GM20000 (cell line): Measurements from ENCODE around the gene TSPAN12.

ENCODE experiments used
- DNase-seq: peaks from one replicate; pipeline ENCODE4 v3.0.0; 2012; ENCODE audit warnings: low spot score
- TF ChIP-seq, protein P1 (sequence below): IDR thresholded peaks from 2 replicates; pipeline ENCODE4 v1.5.1; 2012; ENCODE audit warnings: mild to moderate bottlenecking, control low read depth; ENCODE audit errors: extremely low read depth, missing control alignments

The TSPAN12 gene

DNA sequence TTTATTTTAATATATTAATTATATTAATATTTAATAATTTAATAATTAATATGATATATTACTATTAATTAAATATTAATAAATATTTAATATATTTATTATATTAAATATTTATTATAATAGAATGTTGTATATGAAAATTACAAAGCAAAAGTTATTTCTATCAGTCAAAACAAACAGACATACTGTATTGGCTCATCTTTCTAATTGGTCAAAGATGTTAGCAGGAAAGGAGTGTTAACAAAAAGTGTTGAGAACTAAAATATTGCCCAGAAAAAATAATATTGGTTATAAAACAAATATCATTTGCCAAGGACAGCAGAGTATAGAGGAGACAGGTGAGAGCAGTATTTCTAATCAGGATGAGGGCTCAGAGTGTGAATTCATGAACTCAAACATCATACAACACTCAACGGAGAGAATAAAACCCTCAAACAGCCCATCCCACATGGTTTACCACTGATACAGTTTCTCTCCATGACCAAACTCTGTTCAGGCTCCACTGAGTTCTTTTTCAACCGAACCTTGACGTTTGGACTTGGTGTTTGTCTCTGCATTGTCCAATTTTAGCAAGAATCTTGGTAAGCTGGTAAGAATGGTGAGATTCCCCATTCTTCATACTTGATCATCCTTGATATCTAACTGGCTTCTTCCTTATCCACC is 58.0 kb downstream of the TSPAN12 start:
- DNase-seq = no peak
- TF ChIP-seq, protein P1, sequence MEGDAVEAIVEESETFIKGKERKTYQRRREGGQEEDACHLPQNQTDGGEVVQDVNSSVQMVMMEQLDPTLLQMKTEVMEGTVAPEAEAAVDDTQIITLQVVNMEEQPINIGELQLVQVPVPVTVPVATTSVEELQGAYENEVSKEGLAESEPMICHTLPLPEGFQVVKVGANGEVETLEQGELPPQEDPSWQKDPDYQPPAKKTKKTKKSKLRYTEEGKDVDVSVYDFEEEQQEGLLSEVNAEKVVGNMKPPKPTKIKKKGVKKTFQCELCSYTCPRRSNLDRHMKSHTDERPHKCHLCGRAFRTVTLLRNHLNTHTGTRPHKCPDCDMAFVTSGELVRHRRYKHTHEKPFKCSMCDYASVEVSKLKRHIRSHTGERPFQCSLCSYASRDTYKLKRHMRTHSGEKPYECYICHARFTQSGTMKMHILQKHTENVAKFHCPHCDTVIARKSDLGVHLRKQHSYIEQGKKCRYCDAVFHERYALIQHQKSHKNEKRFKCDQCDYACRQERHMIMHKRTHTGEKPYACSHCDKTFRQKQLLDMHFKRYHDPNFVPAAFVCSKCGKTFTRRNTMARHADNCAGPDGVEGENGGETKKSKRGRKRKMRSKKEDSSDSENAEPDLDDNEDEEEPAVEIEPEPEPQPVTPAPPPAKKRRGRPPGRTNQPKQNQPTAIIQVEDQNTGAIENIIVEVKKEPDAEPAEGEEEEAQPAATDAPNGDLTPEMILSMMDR = no peak

DNA sequence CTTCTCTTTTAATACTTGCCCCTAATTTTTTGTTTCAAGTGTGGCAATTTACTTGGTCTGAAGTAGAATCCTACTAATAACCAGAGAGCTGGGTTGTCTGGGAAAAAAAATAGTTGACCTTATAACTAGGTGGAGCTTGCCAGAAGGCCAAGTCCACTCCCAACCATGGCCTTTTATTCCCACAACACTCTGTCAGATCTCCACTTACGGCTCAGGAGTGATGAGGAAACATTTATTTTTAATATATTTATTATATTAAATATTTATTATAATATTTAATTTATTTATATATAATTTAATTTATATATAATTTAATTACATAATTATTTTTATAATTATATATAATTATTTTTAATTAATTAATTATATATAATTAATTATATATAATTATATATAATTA is 58.8 kb downstream of the TSPAN12 start:
- DNase-seq = no peak
- TF ChIP-seq, protein P1 = no peak

DNA sequence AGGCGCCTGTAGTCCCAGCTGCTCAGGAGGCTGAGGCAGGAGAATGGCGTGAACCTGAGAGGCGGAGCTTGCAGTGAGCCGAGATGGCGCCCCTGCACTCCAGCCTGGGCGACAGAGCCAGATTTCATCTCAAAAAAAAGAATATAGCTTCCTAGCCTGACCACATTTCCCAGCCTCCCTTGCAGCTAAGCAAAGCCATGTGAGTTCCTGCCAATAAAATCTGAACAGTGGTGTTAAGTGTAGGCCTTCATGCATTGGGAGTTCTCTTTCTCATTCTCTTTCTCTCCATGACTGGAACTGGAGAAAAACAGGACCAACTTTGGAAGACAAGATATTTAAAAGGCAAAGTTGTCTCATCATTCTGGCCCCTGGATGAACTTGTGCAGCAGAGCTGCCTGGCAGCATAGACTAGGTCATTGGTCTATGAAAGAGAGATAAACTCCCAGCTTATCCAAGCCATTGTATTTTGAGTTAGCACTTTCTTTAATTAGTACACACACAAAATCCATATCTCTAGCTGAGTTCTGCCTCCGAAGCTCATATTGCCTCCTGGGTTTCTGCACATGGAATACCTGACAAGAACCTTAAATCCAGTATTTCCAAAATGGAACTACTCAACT is 60.8 kb downstream of the TSPAN12 start:
- TF ChIP-seq, protein P1 = no peak
- DNase-seq = no peak

DNA sequence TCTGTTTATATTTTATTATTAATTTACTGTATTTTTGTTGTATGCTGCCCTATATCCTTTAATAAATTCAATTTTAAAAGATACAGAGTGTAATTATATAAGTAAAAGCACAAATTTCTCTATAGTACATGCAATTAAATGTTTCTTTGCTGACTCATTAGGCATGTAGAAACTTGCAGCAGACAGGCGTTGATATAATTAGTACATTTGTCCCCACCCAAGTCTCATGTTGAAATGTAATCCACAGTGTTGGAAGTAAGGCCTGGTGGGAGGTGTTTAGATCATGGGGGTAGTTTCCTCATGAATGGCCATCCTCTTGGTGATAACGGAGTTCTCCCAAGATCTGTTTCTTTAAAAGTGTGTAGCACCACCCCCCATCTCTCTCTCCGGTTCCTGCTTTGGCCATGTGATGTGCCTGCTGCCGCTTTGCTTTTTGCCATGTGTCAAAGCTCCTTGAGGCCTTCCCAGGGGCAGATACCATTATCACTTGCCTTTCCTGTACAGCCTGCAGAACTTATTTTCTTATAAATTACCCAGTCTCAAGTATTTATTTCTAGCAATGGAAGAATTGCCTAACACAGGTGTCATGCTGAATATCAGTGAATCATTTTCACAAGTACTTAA is 63.7 kb downstream of the TSPAN12 start:
- TF ChIP-seq, protein P1 = no peak
- no peak for DNase-seq

DNA sequence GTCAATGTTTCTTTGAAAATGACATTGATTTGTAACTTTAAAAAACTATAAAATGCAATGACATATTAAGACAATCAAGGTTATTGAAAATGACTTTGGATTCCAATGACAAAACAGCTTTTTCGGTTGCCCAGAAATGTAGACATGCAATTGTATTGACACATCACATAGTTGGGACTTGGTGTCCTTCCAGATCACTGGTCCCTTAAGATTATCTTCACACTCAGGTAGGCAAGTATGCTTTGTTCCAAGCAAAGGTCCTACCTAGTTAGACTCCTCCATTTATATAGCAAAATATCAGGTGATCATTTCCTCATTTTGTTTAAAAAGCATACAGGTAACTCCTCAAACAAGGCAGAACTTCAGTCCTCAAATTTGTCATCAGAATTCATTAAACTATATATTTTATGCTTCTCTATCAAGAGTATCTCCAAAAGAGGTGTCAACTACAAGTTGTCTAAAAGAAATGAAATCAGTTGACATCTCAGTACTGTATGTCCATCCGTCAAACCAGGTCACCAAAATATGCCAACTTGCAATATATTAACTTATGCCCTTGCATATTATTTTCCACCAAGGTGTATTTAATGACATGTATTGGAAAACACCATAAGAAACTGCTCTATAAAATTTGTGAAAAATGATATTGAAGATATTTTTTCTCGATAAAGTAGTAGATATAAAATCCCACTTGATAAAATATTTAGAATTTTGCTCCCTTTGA is 64.6 kb downstream of the TSPAN12 start:
- DNase-seq = no peak
- TF ChIP-seq, protein P1 = no peak

DNA sequence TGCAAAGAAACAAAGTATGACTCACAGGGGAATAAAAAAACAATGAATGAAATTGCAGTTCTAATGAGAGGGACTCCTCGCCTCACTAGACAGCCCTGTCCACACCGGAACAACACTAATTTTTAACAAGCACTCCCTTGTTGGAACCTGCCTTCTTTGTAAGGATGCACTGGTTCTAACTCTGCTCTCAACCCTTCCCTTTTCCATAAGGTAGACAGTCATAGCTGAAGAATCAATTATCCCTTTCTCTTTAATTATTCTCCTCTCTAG is 65.1 kb downstream of the TSPAN12 start:
- no peak for DNase-seq
- TF ChIP-seq, protein P1 = no peak

DNA sequence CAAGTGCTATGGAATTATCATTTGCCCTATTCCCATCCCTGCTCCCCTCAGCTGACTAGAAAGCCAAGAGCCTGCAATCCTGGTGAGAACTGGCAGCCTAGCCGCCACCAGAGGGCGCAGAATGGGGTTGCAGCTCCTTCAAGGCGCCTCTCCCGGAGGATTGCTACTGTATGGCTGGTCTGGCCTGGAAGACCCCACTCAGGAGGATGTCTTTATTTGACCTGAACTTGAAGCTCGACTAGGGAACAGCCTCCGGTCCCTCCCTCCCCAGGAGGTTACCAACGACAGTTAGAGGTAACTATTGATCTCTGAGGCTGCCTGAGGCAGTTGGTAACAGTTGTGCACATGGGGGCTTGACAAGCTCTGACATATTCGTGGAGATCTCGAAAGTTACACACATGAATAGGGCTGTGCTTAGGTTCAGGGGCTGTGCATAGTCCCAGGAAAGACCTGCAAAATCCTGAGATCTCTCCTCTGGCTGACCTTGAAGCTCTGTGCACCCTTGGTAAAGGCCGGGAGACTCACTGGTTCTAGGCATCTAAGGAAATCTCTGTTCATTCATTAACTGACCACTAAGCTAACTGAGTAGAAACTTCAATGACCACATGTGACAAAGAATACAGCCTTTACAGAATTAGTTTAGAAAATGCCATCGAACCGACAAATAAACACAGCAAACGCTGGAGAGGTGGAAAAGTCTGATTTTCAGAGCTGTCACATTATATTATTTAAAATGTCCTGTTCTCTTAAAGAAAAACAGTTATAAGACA is 65.7 kb downstream of the TSPAN12 start:
- TF ChIP-seq, protein P1 = peak; percentile 95
- DNase-seq = peak; percentile 64
